Measurements from ENCODE around the gene BRAT1.

DNA sequence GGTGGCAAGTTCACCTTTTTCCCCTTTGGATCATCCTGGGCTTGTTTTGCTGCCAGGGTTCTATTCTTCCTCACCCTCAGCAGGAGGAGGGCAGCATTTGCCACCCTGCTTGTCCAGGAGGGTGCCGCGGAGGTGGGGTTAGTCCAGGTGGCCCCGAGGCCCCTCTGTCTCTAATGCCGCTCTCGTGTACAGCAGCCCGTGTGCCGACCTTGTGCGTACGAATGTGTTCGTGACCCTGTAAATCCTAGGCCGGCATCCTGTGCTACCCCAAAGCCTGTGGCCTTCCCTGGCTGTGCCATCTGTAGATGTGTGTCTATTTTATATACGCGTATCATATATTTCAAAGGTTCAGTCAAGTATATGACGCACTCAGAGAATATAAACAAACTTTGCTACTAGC is 14.1 kb upstream of the BRAT1 start:
- TF ChIP-seq, protein P1, sequence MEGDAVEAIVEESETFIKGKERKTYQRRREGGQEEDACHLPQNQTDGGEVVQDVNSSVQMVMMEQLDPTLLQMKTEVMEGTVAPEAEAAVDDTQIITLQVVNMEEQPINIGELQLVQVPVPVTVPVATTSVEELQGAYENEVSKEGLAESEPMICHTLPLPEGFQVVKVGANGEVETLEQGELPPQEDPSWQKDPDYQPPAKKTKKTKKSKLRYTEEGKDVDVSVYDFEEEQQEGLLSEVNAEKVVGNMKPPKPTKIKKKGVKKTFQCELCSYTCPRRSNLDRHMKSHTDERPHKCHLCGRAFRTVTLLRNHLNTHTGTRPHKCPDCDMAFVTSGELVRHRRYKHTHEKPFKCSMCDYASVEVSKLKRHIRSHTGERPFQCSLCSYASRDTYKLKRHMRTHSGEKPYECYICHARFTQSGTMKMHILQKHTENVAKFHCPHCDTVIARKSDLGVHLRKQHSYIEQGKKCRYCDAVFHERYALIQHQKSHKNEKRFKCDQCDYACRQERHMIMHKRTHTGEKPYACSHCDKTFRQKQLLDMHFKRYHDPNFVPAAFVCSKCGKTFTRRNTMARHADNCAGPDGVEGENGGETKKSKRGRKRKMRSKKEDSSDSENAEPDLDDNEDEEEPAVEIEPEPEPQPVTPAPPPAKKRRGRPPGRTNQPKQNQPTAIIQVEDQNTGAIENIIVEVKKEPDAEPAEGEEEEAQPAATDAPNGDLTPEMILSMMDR (conservative IDR thresholded peaks at IDR 0.05), result no peak
- no peak for TF ChIP-seq EZH2 (IDR thresholded peaks at IDR 0.05; ENCODE audit: low read depth)
